ENCODE data around the gene TAOK2. TPM values are rescaled to one million over a fixed set of nuclear protein-coding genes. Genes with fewer than 3 reads are reported as not detected.
"Not testable (repeated sequence)": the region's sequence is repeated elsewhere in the genome, so short reads cannot be mapped to it uniquely, and the experiment has no call there.

The TAOK2 gene
- 18.5 TPM for total RNA-seq
- polyA plus RNA-seq: 28.7 TPM
- long read RNA-seq, donor 1, partial matches to known transcripts: 0 of 1 reads
- long read RNA-seq, donor 1, other reads (novel, unspliced or antisense): 0 of 1 reads
- long read RNA-seq, donor 2: 0 reads
- long read RNA-seq, donor 3, full-length matches to known transcripts: 3 of 23 reads
- long read RNA-seq, donor 3, partial matches to known transcripts: 20 of 23 reads
- long read RNA-seq, donor 3, other reads (novel, unspliced or antisense): 0 of 23 reads
- long read RNA-seq, donor 4, full-length matches to known transcripts: 3 of 3 reads
- long read RNA-seq, donor 4, partial matches to known transcripts: 0 of 3 reads
- long read RNA-seq, donor 4, other reads (novel, unspliced or antisense): 0 of 3 reads
- long read RNA-seq, donor 5, full-length matches to known transcripts: 5 of 14 reads
- long read RNA-seq, donor 5, partial matches to known transcripts: 9 of 14 reads
- long read RNA-seq, donor 5, other reads (novel, unspliced or antisense): 0 of 14 reads
- long read RNA-seq, donor 6, partial matches to known transcripts: 5 of 6 reads
- long read RNA-seq, donor 6, other reads (novel, unspliced or antisense): 0 of 6 reads
- long read RNA-seq, donor 7, partial matches to known transcripts: 0 of 2 reads
- long read RNA-seq, donor 7, other reads (novel, unspliced or antisense): 0 of 2 reads
- long read RNA-seq, donor 8: 0 reads
- long read RNA-seq, donor 9, full-length matches to known transcripts: 3 of 3 reads
- long read RNA-seq, donor 9, partial matches to known transcripts: 0 of 3 reads
- long read RNA-seq, donor 9, other reads (novel, unspliced or antisense): 0 of 3 reads
- long read RNA-seq, donor 10, full-length matches to known transcripts: 3 of 8 reads
- long read RNA-seq, donor 10, partial matches to known transcripts: 5 of 8 reads
- long read RNA-seq, donor 10, other reads (novel, unspliced or antisense): 0 of 8 reads

DNA sequence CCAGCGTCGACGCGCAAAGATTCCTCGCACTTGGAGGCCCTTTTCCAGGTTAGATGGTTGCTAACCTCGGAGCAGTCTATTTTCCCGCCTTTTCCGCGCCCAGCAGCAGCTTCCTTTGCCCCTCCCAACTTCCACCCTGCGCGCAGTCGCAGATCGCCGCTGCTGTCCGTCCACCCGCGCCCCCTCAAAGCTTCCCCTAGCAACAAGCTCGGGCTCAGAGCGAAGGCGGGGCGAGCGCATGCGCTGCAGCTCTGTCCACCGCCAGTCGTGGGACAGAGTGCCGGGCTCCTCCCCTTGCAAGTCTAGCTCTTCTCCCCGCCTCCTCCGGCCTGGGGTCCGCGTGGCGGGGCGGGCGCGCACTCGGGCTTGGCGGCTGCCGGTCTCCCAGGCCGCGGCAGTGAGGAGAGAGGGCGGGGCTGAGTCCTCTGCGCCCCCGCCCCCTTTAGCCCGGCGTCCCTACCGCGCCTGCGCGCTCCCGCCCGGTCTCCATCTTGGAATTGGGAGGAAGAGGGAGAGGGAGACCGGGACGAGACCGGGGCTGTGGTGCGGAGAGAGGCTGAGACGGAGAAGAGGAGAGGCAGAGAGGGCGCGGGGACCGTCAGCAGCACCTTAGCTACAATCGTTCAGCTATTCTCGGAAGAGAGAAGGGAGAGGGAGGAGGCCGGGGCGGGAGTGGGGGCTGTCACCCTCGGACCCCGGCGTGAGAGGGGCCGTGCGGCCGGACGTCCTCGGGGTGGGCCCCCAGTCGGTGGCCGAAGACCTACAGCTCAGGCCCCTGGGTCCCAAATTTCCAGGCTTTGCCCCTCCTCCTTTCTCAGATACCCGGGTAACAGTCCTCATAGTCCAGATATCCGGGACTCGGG lies at the start of gene TAOK2:
Gene TAOK2, plus strand, starts transcription at position 485 of the 863 bp plus-strand sequence. CDS start 3,905 bp downstream, outside the sequence.
- Histone ChIP-seq H3K36me3 (ENCODE audit: control insufficient read depth in 2 of 2, insufficient read depth in 2 of 2, low read length in 1 of 2) (peaks cover 14 to 25% of the 10 kb centered on the region in 2 donors), H3K27me3 (ENCODE audit: control insufficient read depth in 2 of 2, insufficient read depth in 1 of 2, low read length in 1 of 2) (no peaks in the 10 kb centered on the region), H3K4me3 (ENCODE audit: low read length in 2 of 2) (peak within 1 kb of the TSS; percentile 94 to 99), H3K9me3 (ENCODE audit: control insufficient read depth in 2 of 2, insufficient read depth in 1 of 2, low read length in 1 of 2) (peaks cover 0 to 5% of the 10 kb centered on the region in 2 donors), H3K27ac (ENCODE audit: low read depth in 1 of 2, low read length in 1 of 2) (peak within 1 kb of the TSS; percentile 88 to 91), H3K4me1 (ENCODE audit: control insufficient read depth in 2 of 2, insufficient read depth in 2 of 2, low read length in 2 of 2) (peaks cover 22 to 36% of the 10 kb centered on the region in 2 donors)
- peak; percentile 82 to 96 (median 90) for DNase-seq (ENCODE audit: low read depth in 6 of 9, low spot score in 9 of 9)
- WGBS: 4% methylated on average over 75 of the region's 75 CpGs

DNA sequence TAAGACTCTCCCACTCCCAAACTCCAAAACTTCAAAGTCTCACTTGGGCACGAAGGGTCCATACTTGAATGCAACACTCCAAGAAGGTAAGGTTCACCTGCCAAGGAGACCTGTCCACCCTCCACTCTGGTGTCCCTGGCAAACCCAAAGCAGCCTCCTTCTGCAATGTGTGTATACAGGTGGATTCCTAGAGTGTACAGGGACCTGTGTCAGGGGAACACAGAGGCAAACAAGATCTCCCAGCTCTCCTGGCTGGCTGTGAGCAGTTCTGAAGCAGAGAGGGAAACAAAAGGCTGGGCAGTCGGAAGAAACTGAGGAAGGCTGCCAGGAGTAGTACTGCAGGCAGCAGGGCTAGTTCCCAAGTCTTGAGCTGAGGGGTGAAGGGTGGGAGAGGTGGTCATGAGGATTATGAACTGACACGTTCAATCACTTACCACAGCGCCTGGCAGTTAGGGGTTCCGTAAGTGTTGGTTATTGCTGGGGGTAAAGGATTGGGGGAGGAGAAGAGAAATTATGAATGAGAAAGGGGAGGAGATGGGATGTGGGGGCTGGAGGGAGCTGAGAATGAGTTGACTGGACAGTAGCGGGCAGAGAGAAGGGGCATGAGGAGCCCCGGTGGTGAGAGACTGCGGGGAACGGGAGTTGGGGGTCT lies 48.4 kb upstream of the TAOK2 start:
- H3K4me1 ChIP-seq (ENCODE audit: control insufficient read depth in 2 of 2, insufficient read depth in 2 of 2, low read length in 2 of 2): peaks cover 8 to 21% of the 10 kb centered on the region in 2 donors
- H3K4me3 ChIP-seq (ENCODE audit: low read length in 2 of 2): peak overlapping the region; percentile 77 to 93
- H3K27me3 ChIP-seq (ENCODE audit: control insufficient read depth in 2 of 2, insufficient read depth in 1 of 2, low read length in 1 of 2): no peaks in the 10 kb centered on the region
- peaks cover 19 to 24% of the 10 kb centered on the region in 2 donors for H3K36me3 ChIP-seq (ENCODE audit: control insufficient read depth in 2 of 2, insufficient read depth in 2 of 2, low read length in 1 of 2)
- H3K27ac ChIP-seq (ENCODE audit: low read depth in 1 of 2, low read length in 1 of 2): no peak overlapping the region
- H3K9me3 ChIP-seq (ENCODE audit: control insufficient read depth in 2 of 2, insufficient read depth in 1 of 2, low read length in 1 of 2): no peaks in the 10 kb centered on the region
- no peak for DNase-seq (ENCODE audit: low read depth in 6 of 9, low spot score in 9 of 9)
- 14% methylated on average over 9 of the region's 9 CpGs for WGBS

DNA sequence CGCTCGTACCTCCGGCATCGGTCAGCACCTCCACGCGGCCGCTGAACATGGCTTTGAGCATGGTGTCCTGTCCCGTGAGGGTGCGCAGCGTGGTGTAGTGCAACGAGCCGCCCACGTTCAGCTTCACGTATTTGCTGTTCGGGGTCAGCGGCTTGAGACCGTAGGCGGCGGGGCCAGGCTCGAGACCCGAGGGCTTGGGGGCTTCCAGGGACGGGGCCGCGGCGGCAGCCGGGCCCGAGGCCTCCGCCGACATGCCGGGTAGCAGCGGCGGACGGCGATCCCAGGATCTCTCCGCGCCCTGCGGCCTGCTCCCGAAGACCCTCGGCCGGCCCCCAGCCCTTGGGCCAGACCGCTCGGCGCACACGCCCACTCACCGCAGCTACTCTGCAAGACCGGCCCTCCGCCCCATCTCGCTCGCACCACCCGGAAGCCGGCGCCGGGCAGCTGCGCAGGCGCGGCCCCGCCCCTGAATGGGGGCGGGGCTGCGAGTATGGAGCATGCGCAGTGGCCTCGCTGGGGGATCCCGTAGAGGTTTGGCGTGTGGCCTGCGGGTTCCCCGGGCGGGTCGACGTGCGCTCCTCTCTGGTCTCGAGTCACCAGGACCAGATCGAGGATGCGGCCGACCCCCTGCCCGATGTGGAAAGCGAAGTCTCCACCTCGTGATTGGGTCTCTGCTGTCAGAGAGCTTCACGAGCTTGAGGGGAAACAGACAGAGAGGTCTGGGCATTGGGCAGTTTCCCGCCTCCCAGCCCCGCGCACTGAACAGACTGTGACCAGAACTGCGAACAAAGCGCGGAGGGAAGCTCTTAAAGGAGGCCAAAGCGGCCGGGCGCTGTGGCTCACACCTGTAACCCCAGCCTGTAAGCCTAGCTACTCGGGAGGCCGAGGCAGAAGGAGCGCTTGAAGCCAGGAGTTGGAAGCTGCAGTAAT lies 47.6 kb upstream of the TAOK2 start, which contains the start of gene KCTD13:
Gene KCTD13, minus strand, starts transcription at position 446 of the 930 bp plus-strand sequence. Its CDS starts 193 bp downstream, at position 253.
- Histone ChIP-seq H3K27ac (ENCODE audit: low read depth in 1 of 2, low read length in 1 of 2) (peak within 1 kb of the TSS; percentile 27 to 74), H3K9me3 (ENCODE audit: control insufficient read depth in 2 of 2, insufficient read depth in 1 of 2, low read length in 1 of 2) (no peaks in the 10 kb centered on the region), H3K36me3 (ENCODE audit: control insufficient read depth in 2 of 2, insufficient read depth in 2 of 2, low read length in 1 of 2) (peaks cover 18 to 19% of the 10 kb centered on the region in 2 donors), H3K4me3 (ENCODE audit: low read length in 2 of 2) (peak within 1 kb of the TSS; percentile 77 to 93), H3K4me1 (ENCODE audit: control insufficient read depth in 2 of 2, insufficient read depth in 2 of 2, low read length in 2 of 2) (peaks cover 8 to 21% of the 10 kb centered on the region in 2 donors), H3K27me3 (ENCODE audit: control insufficient read depth in 2 of 2, insufficient read depth in 1 of 2, low read length in 1 of 2) (no peaks in the 10 kb centered on the region)
- DNase-seq (ENCODE audit: low read depth in 6 of 9, low spot score in 9 of 9): peak; percentile 69 to 94 (median 85)
- under 1% methylated on average over 89 of the region's 89 CpGs for WGBS

DNA sequence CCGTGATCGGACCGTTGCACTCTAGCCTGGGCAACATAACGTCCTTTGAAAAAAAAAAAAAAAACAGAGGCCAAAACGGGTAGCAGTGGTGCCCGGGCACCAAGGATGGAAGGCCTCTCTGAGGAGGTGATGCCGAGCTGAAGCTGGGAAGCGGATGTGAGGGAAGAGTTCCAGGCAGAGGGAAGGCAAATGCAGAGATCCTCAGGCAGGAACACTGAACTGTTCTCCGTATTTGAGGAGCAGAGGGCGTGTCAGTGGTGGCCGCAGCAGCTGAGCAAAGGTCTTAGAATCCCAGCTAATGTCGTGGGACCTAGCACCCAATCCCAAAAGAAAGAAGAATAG lies 47.0 kb upstream of the TAOK2 start:
- Histone ChIP-seq H3K9me3 (ENCODE audit: control insufficient read depth in 2 of 2, insufficient read depth in 1 of 2, low read length in 1 of 2) (no peaks in the 10 kb centered on the region), H3K4me3 (ENCODE audit: low read length in 2 of 2) (peak overlapping the region; percentile 77 to 93), H3K4me1 (ENCODE audit: control insufficient read depth in 2 of 2, insufficient read depth in 2 of 2, low read length in 2 of 2) (peaks cover 8 to 21% of the 10 kb centered on the region in 2 donors), H3K36me3 (ENCODE audit: control insufficient read depth in 2 of 2, insufficient read depth in 2 of 2, low read length in 1 of 2) (peaks cover 12 to 14% of the 10 kb centered on the region in 2 donors), H3K27ac (ENCODE audit: low read depth in 1 of 2, low read length in 1 of 2) (peak overlapping the region in 1 of 2 donors; percentile 74), H3K27me3 (ENCODE audit: control insufficient read depth in 2 of 2, insufficient read depth in 1 of 2, low read length in 1 of 2) (no peaks in the 10 kb centered on the region)
- WGBS: 19% methylated on average over 12 of the region's 12 CpGs
- DNase-seq (ENCODE audit: low read depth in 6 of 9, low spot score in 9 of 9): no peak

DNA sequence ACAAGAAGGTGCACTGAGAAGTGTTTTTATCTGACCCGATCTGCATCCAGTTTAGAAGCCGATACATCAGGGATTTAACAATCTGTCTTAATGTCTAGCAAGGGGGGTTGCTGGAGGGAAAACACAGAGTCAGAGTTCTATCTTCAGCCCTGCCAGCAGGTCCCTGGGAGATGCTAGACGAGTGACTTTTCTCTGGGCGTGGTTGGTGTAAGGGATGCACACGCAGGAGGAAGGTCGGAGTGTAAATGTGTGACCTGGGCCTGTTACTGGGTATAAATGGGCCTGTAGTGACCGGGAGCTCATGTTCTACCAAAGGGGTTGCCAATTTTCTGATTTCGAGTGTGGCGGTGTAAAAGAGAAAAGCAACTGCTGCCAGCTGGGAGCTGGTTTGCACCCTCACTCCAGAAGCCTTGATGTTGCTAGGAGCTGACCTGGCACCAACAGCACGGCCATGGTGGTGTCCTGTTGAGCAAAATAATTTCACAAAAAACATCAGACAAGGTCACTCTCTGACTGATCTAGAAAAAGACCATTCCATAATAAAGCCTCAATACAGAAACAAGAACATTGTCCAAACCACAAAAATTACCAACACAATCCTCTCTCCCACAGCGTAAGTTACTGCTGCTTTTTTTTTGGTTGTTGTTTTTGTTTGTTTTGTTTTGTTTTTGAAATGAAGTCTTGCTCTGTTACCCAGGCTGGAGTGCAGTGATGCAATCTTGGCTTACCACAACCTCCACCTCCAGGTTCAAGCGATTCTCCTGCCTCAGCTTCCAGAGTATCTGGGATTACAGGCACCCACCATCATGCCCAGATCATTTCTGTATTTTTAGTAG lies 46.4 kb upstream of the TAOK2 start:
- 93% methylated on average over 12 of the region's 12 CpGs for WGBS
- Histone ChIP-seq H3K27ac (ENCODE audit: low read depth in 1 of 2, low read length in 1 of 2) (no peak overlapping the region), H3K9me3 (ENCODE audit: control insufficient read depth in 2 of 2, insufficient read depth in 1 of 2, low read length in 1 of 2) (no peaks in the 10 kb centered on the region), H3K4me3 (ENCODE audit: low read length in 2 of 2) (no peak overlapping the region), H3K36me3 (ENCODE audit: control insufficient read depth in 2 of 2, insufficient read depth in 2 of 2, low read length in 1 of 2) (peaks cover 10 to 11% of the 10 kb centered on the region in 2 donors), H3K27me3 (ENCODE audit: control insufficient read depth in 2 of 2, insufficient read depth in 1 of 2, low read length in 1 of 2) (no peaks in the 10 kb centered on the region), H3K4me1 (ENCODE audit: control insufficient read depth in 2 of 2, insufficient read depth in 2 of 2, low read length in 2 of 2) (peaks cover 8 to 21% of the 10 kb centered on the region in 2 donors)
- no peak for DNase-seq (ENCODE audit: low read depth in 6 of 9, low spot score in 9 of 9)

DNA sequence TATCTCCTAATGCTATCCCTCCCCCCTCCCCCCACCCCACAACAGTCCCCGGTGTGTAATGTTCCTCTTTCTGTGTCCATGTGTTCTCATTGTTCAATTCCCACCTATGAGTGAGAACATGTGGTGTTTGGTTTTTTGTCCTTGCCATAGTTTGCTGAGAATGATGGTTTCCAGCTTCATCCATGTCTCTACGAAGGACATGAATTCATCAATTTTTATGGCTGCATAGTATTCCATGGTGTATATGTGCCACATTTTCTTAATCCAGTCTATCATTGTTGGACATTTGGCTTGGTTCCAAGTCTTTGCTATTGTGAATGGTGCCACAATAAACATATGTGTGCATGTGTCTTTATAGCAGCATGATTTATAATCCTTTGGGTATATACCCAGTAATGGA lies 41.9 kb upstream of the TAOK2 start:
- not testable (repeated sequence) for H3K27ac ChIP-seq (ENCODE audit: low read depth in 1 of 2, low read length in 1 of 2); H3K27me3 ChIP-seq (ENCODE audit: control insufficient read depth in 2 of 2, insufficient read depth in 1 of 2, low read length in 1 of 2); H3K4me1 ChIP-seq (ENCODE audit: control insufficient read depth in 2 of 2, insufficient read depth in 2 of 2, low read length in 2 of 2); H3K36me3 ChIP-seq (ENCODE audit: control insufficient read depth in 2 of 2, insufficient read depth in 2 of 2, low read length in 1 of 2); DNase-seq (ENCODE audit: low read depth in 6 of 9, low spot score in 9 of 9); H3K4me3 ChIP-seq (ENCODE audit: low read length in 2 of 2); H3K9me3 ChIP-seq (ENCODE audit: control insufficient read depth in 2 of 2, insufficient read depth in 1 of 2, low read length in 1 of 2)
- WGBS: 93% methylated on average over 2 of the region's 2 CpGs

DNA sequence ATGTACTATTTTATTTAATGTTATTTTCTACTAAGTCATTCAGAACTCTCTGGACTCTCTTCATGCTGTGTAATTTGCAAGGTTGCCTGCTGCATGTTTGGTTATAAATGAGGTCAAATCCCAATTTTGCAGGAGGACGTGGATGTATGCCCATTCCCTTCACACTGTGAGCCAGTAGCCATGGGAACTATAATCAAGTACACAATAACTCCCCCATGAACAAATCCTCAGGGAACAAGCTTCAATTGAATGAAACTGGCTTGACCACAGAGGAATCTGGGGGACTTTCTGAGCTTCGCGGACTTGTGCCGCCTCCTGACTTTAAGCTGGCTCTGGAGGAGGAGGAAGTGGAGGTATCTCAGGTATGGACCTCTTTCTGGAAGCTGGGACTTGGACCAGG lies 33.0 kb upstream of the TAOK2 start:
- 92% methylated on average over 4 of the region's 4 CpGs for WGBS
- no peak for DNase-seq (ENCODE audit: low read depth in 6 of 9, low spot score in 9 of 9)

More for the DNA sequence above, 33.0 kb upstream of the TAOK2 start:
- Histone ChIP-seq H3K4me1 (ENCODE audit: control insufficient read depth in 2 of 2, insufficient read depth in 2 of 2, low read length in 2 of 2) (peaks cover 0 to 6% of the 10 kb centered on the region in 2 donors), H3K27ac (ENCODE audit: low read depth in 1 of 2, low read length in 1 of 2) (no peak overlapping the region), H3K9me3 (ENCODE audit: control insufficient read depth in 2 of 2, insufficient read depth in 1 of 2, low read length in 1 of 2) (no peaks in the 10 kb centered on the region), H3K4me3 (ENCODE audit: low read length in 2 of 2) (no peak overlapping the region), H3K27me3 (ENCODE audit: control insufficient read depth in 2 of 2, insufficient read depth in 1 of 2, low read length in 1 of 2) (peaks cover 0 to 4% of the 10 kb centered on the region in 2 donors), H3K36me3 (ENCODE audit: control insufficient read depth in 2 of 2, insufficient read depth in 2 of 2, low read length in 1 of 2) (no peaks in the 10 kb centered on the region)
